Bronchial smooth muscle cell (primary cell): ENCODE data around the gene PTPN20. TPM values are rescaled to one million over a fixed set of nuclear protein-coding genes. Genes with fewer than 3 reads are reported as not detected.

Experiments used
- total RNA-seq: library from RNA; depleted of rRNA; stranded (reverse); fragments of >200 nt; gene quantifications from 2 replicates; pipeline ENCODE4 v1.2.1, GENCODE V29; 2014

Gene PTPN20
- total RNA-seq, result under 0.01 and 0.09 TPM in 2 replicates

GRCh38 chr10:46911144-46911876 is at the start of gene PTPN20:
Gene PTPN20 (plus strand): TSS chr10:46911428. CDS start chr10:46932500, 21,072 bp downstream.

